GM12872 (cell line): ENCODE measurements around the gene SLC7A6OS.

Source experiments
- CTCF ChIP-seq: IDR thresholded peaks from 3 replicates; pipeline ENCODE4 v1.5.1; 2011; ENCODE audit warnings: low read depth, mild to moderate bottlenecking, low read length, moderate library complexity; ENCODE audit not compliant: insufficient read depth

Gene SLC7A6OS

DNA sequence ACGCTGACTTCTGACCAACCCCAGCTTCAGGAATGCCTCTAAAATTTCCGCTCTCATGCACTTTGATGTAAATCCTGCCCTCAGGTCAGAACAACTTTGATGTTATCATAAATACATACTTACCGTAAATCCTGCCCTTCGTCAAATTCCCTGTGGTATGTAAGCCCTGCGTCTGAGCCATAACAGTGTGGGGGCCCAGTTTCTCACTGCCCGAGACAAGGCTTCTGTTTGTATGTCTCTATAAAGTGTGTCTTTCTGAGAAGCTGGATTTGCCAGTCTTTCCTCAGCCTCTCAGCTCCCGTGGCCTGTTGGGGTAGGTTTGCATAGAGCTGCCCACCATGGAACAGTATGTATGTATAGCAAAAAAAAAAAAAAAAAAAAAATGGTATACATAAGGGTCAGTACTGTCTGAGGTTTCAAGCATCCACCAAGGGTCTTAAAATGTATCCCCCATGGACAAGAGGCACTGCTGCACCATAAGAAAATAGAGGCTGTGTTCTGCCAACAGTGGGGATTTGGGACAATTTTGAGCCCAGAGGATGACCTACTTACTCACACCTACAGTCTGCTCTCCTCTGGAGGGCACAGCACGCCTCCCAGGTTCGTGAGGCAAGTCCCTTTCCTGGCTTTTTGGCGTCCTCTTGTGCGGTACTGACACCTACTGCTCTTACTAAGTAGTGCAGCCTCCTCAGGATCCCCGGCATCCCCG lies 17.6 kb upstream of the SLC7A6OS start:
- peak; percentile 94 for TF ChIP-seq CTCF

- TF ChIP-seq CTCF: no peak
These were observed 14.1 kb upstream of the SLC7A6OS start for GRCh38 chr16:68324780-68325357.

- TF ChIP-seq CTCF: no peak
These were observed 13.6 kb upstream of the SLC7A6OS start for GRCh38 chr16:68324336-68324735.

DNA sequence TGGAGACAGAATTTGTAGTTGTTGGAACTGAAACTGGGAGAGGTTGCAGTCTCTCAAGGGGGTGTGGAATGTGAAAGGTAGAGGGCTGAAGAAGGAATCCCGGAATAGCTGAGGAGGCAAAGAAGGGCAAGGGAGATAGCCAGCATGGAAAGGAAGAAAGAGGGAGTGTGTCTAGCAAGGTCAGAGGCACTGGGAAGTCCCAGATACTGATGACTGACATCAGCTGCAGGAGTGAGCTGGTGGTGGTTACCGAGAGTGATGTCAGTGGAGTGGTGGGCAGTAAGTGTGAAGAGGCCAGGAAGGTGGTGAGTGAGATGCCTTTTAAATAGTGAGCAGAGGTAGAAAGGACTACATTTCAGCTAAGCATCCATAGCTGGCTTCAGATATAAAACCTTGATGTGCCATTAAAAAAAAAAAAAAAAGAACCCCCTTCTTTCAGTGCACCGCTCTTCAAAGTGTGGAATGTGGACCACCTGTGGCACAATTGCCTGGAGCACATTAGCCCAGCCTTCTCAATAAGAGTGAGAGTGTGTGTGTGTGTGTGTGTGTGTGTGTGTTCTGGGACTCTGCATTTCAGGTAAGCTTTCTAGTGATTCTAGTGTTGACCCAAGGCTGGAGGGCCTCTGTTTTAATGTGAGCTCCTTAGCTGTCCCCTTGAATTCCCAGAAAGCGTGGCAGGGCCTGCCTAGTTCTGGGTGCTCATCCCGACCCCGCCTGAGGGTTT lies 8.6 kb upstream of the SLC7A6OS start:
- TF ChIP-seq CTCF: no peak

GRCh38 chr16:68313116-68313515 lies 2.4 kb upstream of the SLC7A6OS start:
- no peak for TF ChIP-seq CTCF

GRCh38 chr16:68310437-68310773 lies 341 bp downstream of the SLC7A6OS start:
- TF ChIP-seq CTCF: no peak

DNA sequence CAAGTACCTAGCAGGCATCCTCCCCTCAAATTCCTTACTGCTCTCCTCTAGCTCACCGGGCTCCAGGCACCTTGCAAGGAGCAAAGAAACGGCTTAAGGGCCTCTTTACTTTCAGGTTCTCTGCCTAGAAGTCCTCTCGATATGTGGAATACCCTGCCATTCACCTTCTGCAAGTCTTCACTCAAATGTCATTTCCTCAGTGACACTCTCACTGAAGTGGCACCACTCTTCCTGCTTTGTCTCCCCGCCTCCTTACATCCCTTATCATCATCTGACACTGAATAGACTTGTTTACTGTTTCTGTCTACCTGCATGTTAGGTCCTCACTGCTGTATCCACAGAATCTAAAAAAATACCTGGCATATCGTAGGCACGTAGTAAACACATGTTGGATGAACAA lies 947 bp downstream of the SLC7A6OS start:
- no peak for TF ChIP-seq CTCF
